GM21367 (cell line): ENCODE data around the gene TMEM240.
A peak's percentile ranks its signal among the peaks of the same experiment; 100 is the strongest.
"Not testable (repeated sequence)": the region's sequence is repeated elsewhere in the genome, so short reads cannot be mapped to it uniquely, and the experiment has no call there.

Experiments
- ATAC-seq: cut with Tn5 transposase; IDR thresholded peaks from one replicate; pipeline ENCODE4 v1.9.1; 2021; ENCODE audit not compliant: unreplicated experiment

TMEM240 gene

GRCh38 chr1:1527092-1527816 lies 13.2 kb downstream of the TMEM240 start:
- ATAC-seq: no peak

GRCh38 chr1:1526476-1526875 lies 13.9 kb downstream of the TMEM240 start:
- not testable (repeated sequence) for ATAC-seq

GRCh38 chr1:1524750-1525383 lies 15.6 kb downstream of the TMEM240 start:
- ATAC-seq: not testable (repeated sequence)

- ATAC-seq: not testable (repeated sequence)
Measured at GRCh38 chr1:1523651-1524050, 16.8 kb downstream of the TMEM240 start.

- ATAC-seq: not testable (repeated sequence)
Measured at GRCh38 chr1:1523226-1523625, 17.2 kb downstream of the TMEM240 start.

- not testable (repeated sequence) for ATAC-seq
Measured at GRCh38 chr1:1522536-1522935, 17.9 kb downstream of the TMEM240 start.

GRCh38 chr1:1521331-1521730 lies 19.1 kb downstream of the TMEM240 start:
- ATAC-seq: no peak

- not testable (repeated sequence) for ATAC-seq
Measured at GRCh38 chr1:1519805-1520505, 20.5 kb downstream of the TMEM240 start.

- ATAC-seq: not testable (repeated sequence)
Measured at GRCh38 chr1:1518621-1519007, 21.8 kb downstream of the TMEM240 start.

- ATAC-seq: no peak
Measured at GRCh38 chr1:1517973-1518620, 22.3 kb downstream of the TMEM240 start.

GRCh38 chr1:1516923-1517322 lies 23.5 kb downstream of the TMEM240 start:
- ATAC-seq: not testable (repeated sequence)

GRCh38 chr1:1514376-1514775 lies 26.0 kb downstream of the TMEM240 start:
- ATAC-seq: not testable (repeated sequence)

GRCh38 chr1:1513675-1514074 lies 26.7 kb downstream of the TMEM240 start:
- not testable (repeated sequence) for ATAC-seq

- not testable (repeated sequence) for ATAC-seq
Measured at GRCh38 chr1:1512425-1512824, 28.0 kb downstream of the TMEM240 start.

- ATAC-seq: peak; percentile 81
Measured at GRCh38 chr1:1511533-1512285, 28.7 kb downstream of the TMEM240 start, which contains the start of gene ATAD3A. Gene ATAD3A, plus strand, starts transcription at chr1:1512162. Its CDS starts 107 bp downstream, at chr1:1512269.

GRCh38 chr1:1510912-1511532 lies 29.4 kb downstream of the TMEM240 start:
- no peak for ATAC-seq

GRCh38 chr1:1509465-1509850 lies 31.0 kb downstream of the TMEM240 start:
- not testable (repeated sequence) for ATAC-seq

- not testable (repeated sequence) for ATAC-seq
Measured at GRCh38 chr1:1508775-1509464, 31.5 kb downstream of the TMEM240 start.

GRCh38 chr1:1507305-1507704 lies 33.1 kb downstream of the TMEM240 start:
- no peak for ATAC-seq
